Measurements from ENCODE around the gene ZFAND3. TPM values are rescaled to one million over a fixed set of nuclear protein-coding genes. Genes with fewer than 3 reads are reported as not detected.

Gene ZFAND3
- total RNA-seq, 2 experiments from 2014 or later: 34.4 to 37.0 TPM

DNA sequence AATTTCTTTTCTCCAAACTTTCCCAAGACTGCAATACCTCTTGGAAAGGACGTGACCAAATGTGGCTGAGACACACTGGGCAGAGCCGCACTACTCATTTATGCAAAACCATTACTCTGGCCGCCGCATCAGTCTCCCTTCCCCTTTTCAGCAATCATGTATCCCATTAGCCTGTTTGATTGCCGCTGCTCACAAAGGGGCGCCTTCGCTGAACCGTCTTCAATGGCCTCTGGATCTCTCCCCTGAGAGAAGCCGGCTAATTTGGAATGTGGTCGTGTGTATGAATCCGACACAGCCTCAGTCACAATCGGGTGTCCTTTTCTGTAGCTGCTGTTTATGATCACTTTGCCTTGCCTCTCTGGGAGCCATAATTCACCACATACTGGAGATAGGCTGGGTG is 361.1 kb downstream of the ZFAND3 start:
- Histone ChIP-seq H3K4me1 (ENCODE audit: insufficient read depth, low read length) (no peaks in the 10 kb centered on the region), H3K27me3 (ENCODE audit: control insufficient read depth in 1 of 2, insufficient read depth in 2 of 2, low read length in 2 of 2) (no peaks in the 10 kb centered on the region), H3K36me3 (ENCODE audit: insufficient read depth, low read length) (peaks cover 6% of the 10 kb centered on the region), H3K27ac (ENCODE audit: low read depth in 1 of 2, low read length in 2 of 2) (no peak overlapping the region), H3K9me3 (ENCODE audit: control insufficient read depth in 1 of 2, insufficient read depth in 1 of 2, low read length in 2 of 2) (no peaks in the 10 kb centered on the region), H3K4me3 (ENCODE audit: low read length) (no peak overlapping the region)
- Mint-ChIP-seq H3K9me3 (no peaks in the 10 kb centered on the region), H3K36me3 (ENCODE audit: low read depth) (peaks cover 30% of the 10 kb centered on the region), H3K27ac (no peak overlapping the region), H3K4me3 (no peak overlapping the region), H3K27me3 (no peaks in the 10 kb centered on the region), H3K4me1 (ENCODE audit: low read depth) (no peaks in the 10 kb centered on the region)
- no peak for DNase-seq
- TF ChIP-seq, protein P1, sequence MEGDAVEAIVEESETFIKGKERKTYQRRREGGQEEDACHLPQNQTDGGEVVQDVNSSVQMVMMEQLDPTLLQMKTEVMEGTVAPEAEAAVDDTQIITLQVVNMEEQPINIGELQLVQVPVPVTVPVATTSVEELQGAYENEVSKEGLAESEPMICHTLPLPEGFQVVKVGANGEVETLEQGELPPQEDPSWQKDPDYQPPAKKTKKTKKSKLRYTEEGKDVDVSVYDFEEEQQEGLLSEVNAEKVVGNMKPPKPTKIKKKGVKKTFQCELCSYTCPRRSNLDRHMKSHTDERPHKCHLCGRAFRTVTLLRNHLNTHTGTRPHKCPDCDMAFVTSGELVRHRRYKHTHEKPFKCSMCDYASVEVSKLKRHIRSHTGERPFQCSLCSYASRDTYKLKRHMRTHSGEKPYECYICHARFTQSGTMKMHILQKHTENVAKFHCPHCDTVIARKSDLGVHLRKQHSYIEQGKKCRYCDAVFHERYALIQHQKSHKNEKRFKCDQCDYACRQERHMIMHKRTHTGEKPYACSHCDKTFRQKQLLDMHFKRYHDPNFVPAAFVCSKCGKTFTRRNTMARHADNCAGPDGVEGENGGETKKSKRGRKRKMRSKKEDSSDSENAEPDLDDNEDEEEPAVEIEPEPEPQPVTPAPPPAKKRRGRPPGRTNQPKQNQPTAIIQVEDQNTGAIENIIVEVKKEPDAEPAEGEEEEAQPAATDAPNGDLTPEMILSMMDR (IDR thresholded peaks at IDR 0.05): no peak
- intact Hi-C loops (cut with DNase I, micrococcal nuclease): no loop called here
- no peak for ATAC-seq (ENCODE audit: poor library complexity)
- CTCF ChIA-PET: no interaction called here
- POLR2A ChIA-PET: no interaction called here

DNA sequence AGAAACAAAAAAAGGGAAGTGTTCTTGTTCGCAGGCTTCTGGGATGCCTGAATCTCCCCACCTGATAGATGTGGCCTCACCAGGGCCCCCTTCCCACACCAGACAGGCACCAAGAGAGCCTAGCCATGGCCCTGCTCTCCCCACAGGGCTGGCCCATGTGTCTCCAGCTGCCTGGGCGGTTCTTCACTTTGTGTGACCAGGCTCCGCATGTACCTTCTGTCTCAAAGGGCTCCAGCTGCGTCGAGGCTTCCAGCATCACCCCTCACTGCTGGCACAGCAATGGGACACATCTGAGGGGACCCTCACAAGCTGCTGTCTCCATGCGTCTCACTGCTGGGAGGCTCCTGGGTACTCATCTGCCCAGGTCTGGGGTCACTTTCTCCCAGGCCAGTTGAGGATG is 362.9 kb downstream of the ZFAND3 start:
- POLR2A ChIA-PET: no interaction called here
- Mint-ChIP-seq H3K4me1 (ENCODE audit: low read depth) (no peaks in the 10 kb centered on the region), H3K27me3 (no peaks in the 10 kb centered on the region), H3K9me3 (no peaks in the 10 kb centered on the region), H3K36me3 (ENCODE audit: low read depth) (peaks cover 21% of the 10 kb centered on the region), H3K27ac (no peak overlapping the region), H3K4me3 (no peak overlapping the region)
- intact Hi-C loops (cut with DNase I, micrococcal nuclease): no loop called here
- no peak overlapping the region for H3K27ac ChIP-seq (ENCODE audit: low read depth in 1 of 2, low read length in 2 of 2)
- DNase-seq (no peak), ATAC-seq (ENCODE audit: poor library complexity) (no peak)
- peaks cover 5% of the 10 kb centered on the region for H3K36me3 ChIP-seq (ENCODE audit: insufficient read depth, low read length)
- H3K4me1 ChIP-seq (ENCODE audit: insufficient read depth, low read length): no peaks in the 10 kb centered on the region
- CTCF ChIA-PET: interaction anchor here (1.0 kb wide), 1 partner anchor 399 kb away, joined by 3 read pairs; no protein-coding TSS in a partner anchor
- no peaks in the 10 kb centered on the region for H3K9me3 ChIP-seq (ENCODE audit: control insufficient read depth in 1 of 2, insufficient read depth in 1 of 2, low read length in 2 of 2)
- no peak overlapping the region for H3K4me3 ChIP-seq (ENCODE audit: low read length)
- TF ChIP-seq, protein P1 (IDR thresholded peaks at IDR 0.05): no peak
- no peaks in the 10 kb centered on the region for H3K27me3 ChIP-seq (ENCODE audit: control insufficient read depth in 1 of 2, insufficient read depth in 2 of 2, low read length in 2 of 2)

DNA sequence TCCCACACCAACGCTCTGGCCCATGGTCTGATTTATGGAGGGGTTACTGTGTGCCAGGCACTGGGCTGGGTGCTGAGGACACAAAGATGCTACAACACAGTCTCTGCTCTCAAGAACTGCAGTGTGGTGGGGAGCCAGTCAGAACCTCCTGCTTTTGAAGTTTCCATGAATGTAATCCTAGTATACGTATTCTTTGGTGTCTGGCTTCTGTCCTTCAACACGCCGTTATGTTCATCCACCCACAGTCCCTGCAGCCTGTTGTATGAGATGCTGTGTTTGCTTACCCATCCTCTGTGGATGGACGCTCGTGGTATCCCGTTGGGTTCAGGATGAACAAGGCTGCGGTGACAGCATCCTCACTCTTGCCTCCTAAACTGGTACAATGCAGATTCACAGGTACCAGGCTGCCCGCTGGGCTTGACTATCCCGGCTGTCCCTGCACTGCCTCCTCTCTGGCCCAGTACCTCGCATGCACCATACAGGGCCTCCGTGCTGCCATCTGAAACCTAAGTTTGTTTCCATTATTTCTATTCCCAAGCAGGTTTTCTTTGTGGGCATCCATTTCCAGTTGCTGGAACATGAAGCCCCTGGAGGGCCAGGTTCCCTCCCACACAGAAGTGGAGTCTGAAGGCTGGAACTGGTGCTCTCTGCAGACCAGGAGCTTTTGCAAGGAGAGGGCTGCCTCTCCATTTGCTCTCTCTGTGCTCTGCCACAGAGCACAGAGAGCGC is 364.5 kb downstream of the ZFAND3 start:
- Histone ChIP-seq H3K27me3 (ENCODE audit: control insufficient read depth in 1 of 2, insufficient read depth in 2 of 2, low read length in 2 of 2) (no peaks in the 10 kb centered on the region), H3K9me3 (ENCODE audit: control insufficient read depth in 1 of 2, insufficient read depth in 1 of 2, low read length in 2 of 2) (no peaks in the 10 kb centered on the region), H3K36me3 (ENCODE audit: insufficient read depth, low read length) (peaks cover 14% of the 10 kb centered on the region), H3K4me3 (ENCODE audit: low read length) (no peak overlapping the region), H3K27ac (ENCODE audit: low read depth in 1 of 2, low read length in 2 of 2) (no peak overlapping the region), H3K4me1 (ENCODE audit: insufficient read depth, low read length) (no peaks in the 10 kb centered on the region)
- Mint-ChIP-seq H3K4me1 (ENCODE audit: low read depth) (no peaks in the 10 kb centered on the region), H3K36me3 (ENCODE audit: low read depth) (peaks cover 31% of the 10 kb centered on the region), H3K9me3 (no peaks in the 10 kb centered on the region), H3K27me3 (no peaks in the 10 kb centered on the region), H3K27ac (no peak overlapping the region), H3K4me3 (no peak overlapping the region)
- intact Hi-C loops (cut with DNase I, micrococcal nuclease): no loop called here
- ATAC-seq (ENCODE audit: poor library complexity): no peak
- TF ChIP-seq, protein P1 (IDR thresholded peaks at IDR 0.05): no peak
- ChIA-PET CTCF (no interaction called here), POLR2A (no interaction called here)
- DNase-seq: no peak
